ENCODE measurements around the gene RBSN.

RBSN gene

GRCh38 chr3:15081960-15082664 is 16.8 kb downstream of the RBSN start:
- Histone ChIP-seq H3K9me3 (ENCODE audit: control insufficient read depth, low read length) (no peaks in the 10 kb centered on the region), H3K4me1 (ENCODE audit: control insufficient read depth, insufficient read depth, low read length, poor library complexity, severe bottlenecking) (no peaks in the 10 kb centered on the region), H3K27ac (ENCODE audit: low read depth, low read length, severe bottlenecking) (no peak overlapping the region), H3K36me3 (ENCODE audit: control insufficient read depth, insufficient read depth, low read length) (peaks cover 96% of the 10 kb centered on the region), H3K4me3 (ENCODE audit: extremely low read depth, insufficient read depth, low read length, poor library complexity, severe bottlenecking) (no peak overlapping the region)
- 96% methylated on average over 8 to 10 of the region's 13 CpGs for WGBS, 2 experiments (ENCODE audit: insufficient coverage in 2 of 2)

- 100% methylated on average over 1 of the region's 3 CpGs for WGBS, 2 experiments (ENCODE audit: insufficient coverage in 2 of 2)
- H3K36me3 ChIP-seq (ENCODE audit: control insufficient read depth, insufficient read depth, low read length), result peaks cover 94% of the 10 kb centered on the region
- H3K4me3 ChIP-seq (ENCODE audit: extremely low read depth, insufficient read depth, low read length, poor library complexity, severe bottlenecking), result no peak overlapping the region
- no peaks in the 10 kb centered on the region for H3K9me3 ChIP-seq (ENCODE audit: control insufficient read depth, low read length)
- H3K4me1 ChIP-seq (ENCODE audit: control insufficient read depth, insufficient read depth, low read length, poor library complexity, severe bottlenecking), result no peaks in the 10 kb centered on the region
- no peak overlapping the region for H3K27ac ChIP-seq (ENCODE audit: low read depth, low read length, severe bottlenecking)
Measured at GRCh38 chr3:15079091-15079490, 19.9 kb downstream of the RBSN start.

GRCh38 chr3:15074500-15074899 is 24.4 kb downstream of the RBSN start:
- WGBS, 2 experiments (ENCODE audit: insufficient coverage in 2 of 2), result 95% methylated on average over 13 to 19 of the region's 19 CpGs
- Histone ChIP-seq H3K27ac (ENCODE audit: low read depth, low read length, severe bottlenecking) (no peak overlapping the region), H3K9me3 (ENCODE audit: control insufficient read depth, low read length) (no peaks in the 10 kb centered on the region), H3K36me3 (ENCODE audit: control insufficient read depth, insufficient read depth, low read length) (peaks cover 72% of the 10 kb centered on the region), H3K4me1 (ENCODE audit: control insufficient read depth, insufficient read depth, low read length, poor library complexity, severe bottlenecking) (no peaks in the 10 kb centered on the region), H3K4me3 (ENCODE audit: extremely low read depth, insufficient read depth, low read length, poor library complexity, severe bottlenecking) (no peak overlapping the region)

GRCh38 chr3:15071699-15072098 is 27.2 kb downstream of the RBSN start:
- Histone ChIP-seq H3K4me1 (ENCODE audit: control insufficient read depth, insufficient read depth, low read length, poor library complexity, severe bottlenecking) (no peaks in the 10 kb centered on the region), H3K9me3 (ENCODE audit: control insufficient read depth, low read length) (no peaks in the 10 kb centered on the region), H3K4me3 (ENCODE audit: extremely low read depth, insufficient read depth, low read length, poor library complexity, severe bottlenecking) (no peak overlapping the region), H3K27ac (ENCODE audit: low read depth, low read length, severe bottlenecking) (no peak overlapping the region), H3K36me3 (ENCODE audit: control insufficient read depth, insufficient read depth, low read length) (peaks cover 46% of the 10 kb centered on the region)
- WGBS, 2 experiments (ENCODE audit: insufficient coverage in 2 of 2), result 94 to 100% methylated on average over 2 of the region's 2 CpGs

DNA sequence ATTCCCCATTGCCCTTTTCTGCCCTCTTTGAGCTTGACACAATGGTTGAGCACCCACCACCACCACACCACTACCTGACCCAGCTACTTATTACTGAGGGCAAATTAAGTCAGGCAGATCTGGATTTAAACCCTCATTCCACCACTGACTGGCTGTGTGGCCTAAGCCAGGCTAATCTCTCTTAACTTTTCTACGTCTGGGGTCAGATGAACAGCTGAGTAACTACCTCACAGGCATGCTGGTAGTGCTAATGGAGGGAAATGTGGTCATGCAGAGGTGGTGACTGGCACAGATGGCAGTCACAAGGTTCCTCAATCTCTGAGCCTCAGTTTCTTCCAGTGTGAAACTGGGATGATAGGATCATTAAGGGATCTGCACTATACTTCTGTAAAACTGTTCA is 29.5 kb downstream of the RBSN start:
- H3K4me3 ChIP-seq (ENCODE audit: extremely low read depth, insufficient read depth, low read length, poor library complexity, severe bottlenecking), result no peak overlapping the region
- H3K4me1 ChIP-seq (ENCODE audit: control insufficient read depth, insufficient read depth, low read length, poor library complexity, severe bottlenecking), result no peaks in the 10 kb centered on the region
- no peak overlapping the region for H3K27ac ChIP-seq (ENCODE audit: low read depth, low read length, severe bottlenecking)
- peaks cover 26% of the 10 kb centered on the region for H3K36me3 ChIP-seq (ENCODE audit: control insufficient read depth, insufficient read depth, low read length)
- H3K9me3 ChIP-seq (ENCODE audit: control insufficient read depth, low read length), result no peaks in the 10 kb centered on the region
- WGBS, 2 experiments (ENCODE audit: insufficient coverage in 2 of 2), result 100% methylated on average over 1 of the region's 1 CpG; no CpG with 5 or more reads in 1 of the 2 experiments

DNA sequence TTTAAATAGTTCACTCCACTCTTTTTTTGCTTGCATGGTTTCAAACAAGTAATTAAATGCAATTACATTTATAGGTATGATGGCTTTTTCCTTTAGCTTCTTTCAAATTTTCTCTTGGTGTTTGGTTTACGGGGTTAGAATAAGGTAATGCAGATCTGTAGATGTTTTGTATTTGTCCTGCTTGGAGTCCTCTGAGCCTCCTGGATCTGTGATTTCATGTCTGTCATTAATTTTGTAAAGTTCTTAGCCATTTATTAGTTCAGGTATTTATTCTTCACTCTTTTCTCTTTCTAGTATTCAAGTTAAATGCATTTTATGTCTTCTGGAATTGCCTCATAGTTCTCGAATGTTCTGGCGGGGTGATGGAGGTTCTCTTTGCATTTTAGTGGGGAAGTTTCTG is 32.5 kb downstream of the RBSN start:
- peaks cover 6% of the 10 kb centered on the region for H3K4me1 ChIP-seq (ENCODE audit: control insufficient read depth, insufficient read depth, low read length, poor library complexity, severe bottlenecking)
- H3K27ac ChIP-seq (ENCODE audit: low read depth, low read length, severe bottlenecking), result no peak overlapping the region
- no peak overlapping the region for H3K4me3 ChIP-seq (ENCODE audit: extremely low read depth, insufficient read depth, low read length, poor library complexity, severe bottlenecking)
- no peaks in the 10 kb centered on the region for H3K9me3 ChIP-seq (ENCODE audit: control insufficient read depth, low read length)
- WGBS, 2 experiments (ENCODE audit: insufficient coverage in 2 of 2), result 100% methylated on average over 1 of the region's 3 CpGs; no CpG with 5 or more reads in 1 of the 2 experiments
- H3K36me3 ChIP-seq (ENCODE audit: control insufficient read depth, insufficient read depth, low read length), result peaks cover 17% of the 10 kb centered on the region

DNA sequence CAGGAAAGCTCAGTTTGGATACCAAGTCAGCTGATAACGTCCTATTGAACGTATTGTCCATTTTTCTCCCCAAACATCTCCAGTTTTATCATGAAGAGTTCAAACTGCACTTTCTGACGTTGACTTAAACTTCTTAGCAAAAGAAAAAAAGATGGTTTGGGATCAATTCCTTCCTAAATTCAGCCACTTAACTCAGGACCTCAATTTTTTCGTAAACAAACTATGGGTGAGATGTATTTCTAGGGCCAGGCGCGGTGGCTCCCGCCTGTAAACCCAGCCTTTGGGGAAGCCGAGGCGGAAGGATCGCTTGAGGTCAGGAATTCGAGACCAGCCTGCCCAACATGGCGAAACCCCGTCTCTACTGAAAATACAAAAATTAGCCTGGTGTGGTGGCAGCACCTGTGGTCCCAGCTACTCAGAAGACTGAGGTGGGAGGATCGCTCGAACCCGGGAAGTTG is 33.4 kb downstream of the RBSN start:
- Histone ChIP-seq H3K4me1 (ENCODE audit: control insufficient read depth, insufficient read depth, low read length, poor library complexity, severe bottlenecking) (peaks cover 6% of the 10 kb centered on the region), H3K4me3 (ENCODE audit: extremely low read depth, insufficient read depth, low read length, poor library complexity, severe bottlenecking) (peak overlapping the region; percentile 87), H3K27ac (ENCODE audit: low read depth, low read length, severe bottlenecking) (no peak overlapping the region), H3K36me3 (ENCODE audit: control insufficient read depth, insufficient read depth, low read length) (peaks cover 18% of the 10 kb centered on the region), H3K9me3 (ENCODE audit: control insufficient read depth, low read length) (no peaks in the 10 kb centered on the region)
- WGBS, 2 experiments (ENCODE audit: insufficient coverage in 2 of 2), result 83 to 87% methylated on average over 12 to 16 of the region's 16 CpGs

DNA sequence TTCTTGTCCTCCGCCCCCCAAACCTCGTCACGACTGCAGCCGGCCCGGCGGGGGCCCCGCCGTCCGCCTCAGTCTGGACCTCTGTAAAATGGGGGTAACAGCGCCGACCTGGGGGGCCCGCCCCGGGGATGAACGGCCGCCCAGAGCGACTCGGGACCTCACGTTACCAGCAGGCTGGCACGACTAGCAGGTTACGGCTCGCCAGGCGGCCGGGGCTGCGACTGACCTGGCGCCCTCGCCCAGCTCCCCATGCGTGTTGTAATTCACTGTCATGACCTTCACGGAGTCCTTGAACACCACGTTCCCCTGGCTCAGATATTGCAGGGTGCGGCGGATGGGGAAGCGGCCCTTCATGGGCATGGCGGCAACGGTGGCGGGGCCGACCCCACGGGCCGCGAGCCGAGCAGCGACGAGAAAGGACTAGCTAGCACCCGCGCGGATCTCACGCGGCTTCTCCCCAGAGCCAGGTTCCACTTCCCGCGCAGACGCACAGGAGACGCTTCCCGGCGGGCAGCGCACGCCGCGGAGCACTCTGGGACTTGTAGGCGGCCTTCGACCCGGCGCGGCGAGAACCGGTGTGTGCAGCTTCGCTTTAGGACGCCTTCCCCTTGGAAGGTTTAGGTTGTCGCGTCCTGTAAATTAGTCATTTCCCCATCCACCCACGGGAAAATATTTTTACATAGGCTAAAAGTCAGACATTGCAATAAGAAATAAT is 34.0 kb downstream of the RBSN start, which contains the start of gene MRPS25:
TSS of gene MRPS25 (minus strand) at position 481 of the 715 bp plus-strand sequence. CDS start at position 360, 121 bp downstream.
- H3K27ac ChIP-seq (ENCODE audit: low read depth, low read length, severe bottlenecking), result peak within 1 kb of the TSS; percentile 59
- peaks cover 22% of the 10 kb centered on the region for H3K36me3 ChIP-seq (ENCODE audit: control insufficient read depth, insufficient read depth, low read length)
- H3K4me3 ChIP-seq (ENCODE audit: extremely low read depth, insufficient read depth, low read length, poor library complexity, severe bottlenecking), result peak within 1 kb of the TSS; percentile 87
- H3K4me1 ChIP-seq (ENCODE audit: control insufficient read depth, insufficient read depth, low read length, poor library complexity, severe bottlenecking), result peaks cover 6% of the 10 kb centered on the region
- H3K9me3 ChIP-seq (ENCODE audit: control insufficient read depth, low read length), result no peaks in the 10 kb centered on the region
- 0 to 2% methylated on average over 48 to 57 of the region's 69 CpGs for WGBS, 2 experiments (ENCODE audit: insufficient coverage in 2 of 2)

DNA sequence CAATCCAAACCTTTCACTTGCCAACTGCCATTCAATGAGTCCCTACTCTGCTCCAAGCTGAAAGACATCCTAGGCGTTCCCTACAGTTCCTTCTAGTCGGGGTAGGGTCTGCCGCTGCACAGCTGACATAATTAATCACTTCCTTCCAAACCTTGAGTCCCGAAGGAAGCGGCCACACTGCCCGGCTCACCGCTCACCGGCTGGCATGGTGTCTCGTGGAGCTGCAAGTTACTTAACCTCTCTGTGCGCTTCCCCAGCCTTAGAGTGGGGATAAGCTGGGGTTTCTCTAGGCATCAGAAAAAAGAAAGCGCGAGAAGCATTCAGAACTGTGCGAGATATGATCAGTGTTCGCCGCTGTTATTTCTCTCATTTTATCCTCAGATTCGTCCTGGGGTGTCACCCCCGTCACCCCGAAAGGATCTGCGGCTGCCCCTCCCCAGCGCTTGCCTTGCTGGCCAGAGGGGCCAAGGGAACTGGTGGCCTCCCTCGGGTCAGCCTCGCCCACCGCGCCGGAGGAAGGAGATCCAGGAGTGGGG is 34.6 kb downstream of the RBSN start:
- Histone ChIP-seq H3K4me3 (ENCODE audit: extremely low read depth, insufficient read depth, low read length, poor library complexity, severe bottlenecking) (peak overlapping the region; percentile 87), H3K27ac (ENCODE audit: low read depth, low read length, severe bottlenecking) (peak overlapping the region; percentile 59), H3K9me3 (ENCODE audit: control insufficient read depth, low read length) (no peaks in the 10 kb centered on the region), H3K4me1 (ENCODE audit: control insufficient read depth, insufficient read depth, low read length, poor library complexity, severe bottlenecking) (peaks cover 6% of the 10 kb centered on the region), H3K36me3 (ENCODE audit: control insufficient read depth, insufficient read depth, low read length) (peaks cover 27% of the 10 kb centered on the region)
- 2 to 10% methylated on average over 14 to 16 of the region's 25 CpGs for WGBS, 2 experiments (ENCODE audit: insufficient coverage in 2 of 2)

DNA sequence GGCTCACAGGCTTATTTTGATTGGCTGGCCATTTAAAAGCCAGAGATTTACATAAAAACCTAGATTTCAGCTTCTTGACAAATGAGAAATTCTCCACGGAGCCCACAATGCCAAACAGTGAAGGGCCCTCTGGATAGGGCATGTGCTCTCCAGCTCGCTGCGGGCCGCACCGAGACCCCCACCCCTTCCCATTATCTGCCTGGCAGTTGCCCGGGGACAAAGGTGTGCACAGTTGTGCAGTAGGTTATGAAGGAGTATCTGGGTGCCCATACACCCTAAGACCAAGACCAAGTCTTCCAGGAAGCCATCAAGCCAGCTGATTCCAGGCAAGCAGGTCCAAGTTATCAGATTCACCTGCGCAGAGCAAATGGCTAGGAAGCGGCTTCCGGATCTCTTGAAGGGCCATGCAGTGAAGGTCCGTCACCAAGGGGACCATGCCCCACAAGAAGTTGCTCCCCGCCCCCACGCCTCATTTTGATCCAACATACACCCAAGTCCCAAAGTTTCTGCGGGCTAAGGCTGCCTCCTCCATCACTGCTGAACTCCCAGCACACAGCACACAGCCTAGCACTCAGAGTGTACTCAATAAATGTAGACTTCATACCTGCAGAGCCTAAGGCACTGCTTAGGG is 35.2 kb downstream of the RBSN start:
- no peak overlapping the region for H3K27ac ChIP-seq (ENCODE audit: low read depth, low read length, severe bottlenecking)
- no peaks in the 10 kb centered on the region for H3K9me3 ChIP-seq (ENCODE audit: control insufficient read depth, low read length)
- peaks cover 33% of the 10 kb centered on the region for H3K36me3 ChIP-seq (ENCODE audit: control insufficient read depth, insufficient read depth, low read length)
- peak overlapping the region; percentile 87 for H3K4me3 ChIP-seq (ENCODE audit: extremely low read depth, insufficient read depth, low read length, poor library complexity, severe bottlenecking)
- H3K4me1 ChIP-seq (ENCODE audit: control insufficient read depth, insufficient read depth, low read length, poor library complexity, severe bottlenecking), result peaks cover 6% of the 10 kb centered on the region
- WGBS, 2 experiments (ENCODE audit: insufficient coverage in 2 of 2), result 84 to 95% methylated on average over 7 to 12 of the region's 13 CpGs

Data from mesodermal cell (in vitro differentiated cells).